SK-N-SH (cell line): Measurements from ENCODE around the gene SAT2. TPM values are rescaled to one million over a fixed set of nuclear protein-coding genes. Genes with fewer than 3 reads are reported as not detected.

Experiments
- CTCF ChIA-PET: fragments of 300-600, 350-600 bp; formaldehyde crosslinking; extraction: SDS; loops from one replicate; lab custom pipeline; 2021; lab: Yijun Ruan, JAX
- POLR2A ChIA-PET: fragments of 350-600 bp; sonication (Branson Sonifier 250); formaldehyde crosslinking; extraction: SDS; loops from one replicate; lab custom pipeline; 2020; ENCODE audit warnings: antibody characterized with exemption, inconsistent platforms; lab: Yijun Ruan, JAX
- DNase-seq: peaks from one replicate; pipeline ENCODE4 v3.0.0; 2012
- H2AFZ ChIP-seq: fragments of 200-600 bp; sonication (generic); 2 replicates; pipeline ENCODE4 v1.8.1; 2016; ENCODE audit warnings: antibody characterized with exemption, mild to moderate bottlenecking, low read depth
- H3F3A ChIP-seq: fragments of 200-600 bp; sonication (generic); replicated peaks from 2 replicates; pipeline ENCODE3; 2016; ENCODE audit warnings: antibody characterized with exemption, mild to moderate bottlenecking; ENCODE audit not compliant: insufficient read depth
- H3K27ac ChIP-seq, 2 experiments: fragments of 200-500 bp in 1 of 2; fragments of 200-600 bp in 1 of 2; sonication (Bioruptor generic) in 1 of 2; sonication (generic), shearing (Covaris generic) in 1 of 2; 2 replicates each; pipeline versions ENCODE4 v1.5.1 to v1.6.1; 2014 to 2016; ENCODE audit warnings: low read depth in 2 of 2, inconsistent platforms in 1 of 2, low read length in 1 of 2, mild to moderate bottlenecking in 1 of 2, mixed read lengths in 1 of 2
- H3K27me3 ChIP-seq: fragments of 200-600 bp; sonication (generic), shearing (Covaris generic); 2 replicates; pipeline ENCODE4 v1.6.1; 2016; ENCODE audit warnings: mixed run types; ENCODE audit not compliant: insufficient read depth
- H3K36me3 ChIP-seq, 2 experiments: fragments of 200-500 bp in 1 of 2; fragments of 200-600 bp in 1 of 2; sonication (Bioruptor generic) in 1 of 2; sonication (generic) in 1 of 2; replicated peaks in 1 of 2; 2 replicates each; pipeline versions ENCODE3 to v1.5.1; 2014 to 2016; ENCODE audit warnings: low read length in 1 of 2, mild to moderate bottlenecking in 1 of 2; ENCODE audit not compliant: insufficient read depth in 2 of 2, control insufficient read depth in 1 of 2
- H3K4me1 ChIP-seq, 2 experiments: fragments of 200-500 bp in 1 of 2; fragments of 200-600 bp in 1 of 2; sonication (Bioruptor generic) in 1 of 2; sonication (generic), shearing (Covaris generic) in 1 of 2; 2 replicates each; pipeline versions ENCODE4 v1.5.1 to v1.6.1; 2014 to 2016; ENCODE audit warnings: low read depth in 1 of 2, low read length in 1 of 2, mixed run types in 1 of 2; ENCODE audit not compliant: insufficient read depth in 2 of 2, control insufficient read depth in 1 of 2
- H3K4me2 ChIP-seq: fragments of 200-600 bp; sonication (generic), shearing (Covaris generic); 2 replicates; pipeline ENCODE4 v1.6.1; 2017; ENCODE audit warnings: mixed run types
- H3K4me3 ChIP-seq, 2 experiments: fragments of 200-500 bp in 1 of 2; fragments of 200-600 bp in 1 of 2; sonication (Bioruptor generic) in 1 of 2; sonication (generic), shearing (Covaris generic) in 1 of 2; 2 replicates each; pipeline versions ENCODE4 v1.5.1 to v1.8.1; 2014 to 2016; ENCODE audit warnings: low read depth in 2 of 2, inconsistent platforms in 1 of 2, low read length in 1 of 2, mild to moderate bottlenecking in 1 of 2, mixed read lengths in 1 of 2, moderate library complexity in 1 of 2
- H3K79me2 ChIP-seq: fragments of 200-600 bp; sonication (generic); 2 replicates; pipeline ENCODE4 v1.8.1; 2017; ENCODE audit warnings: mild to moderate bottlenecking; ENCODE audit not compliant: insufficient read depth
- H3K9ac ChIP-seq: fragments of 200-600 bp; sonication (generic); 2 replicates; pipeline ENCODE4 v1.6.1; 2017; ENCODE audit warnings: mixed run types
- H3K9me2 ChIP-seq: fragments of 200-600 bp; sonication (generic); 2 replicates; pipeline ENCODE4 v1.6.1; 2017; ENCODE audit warnings: mixed run types
- H3K9me3 ChIP-seq: fragments of 200-600 bp; sonication (generic); 2 replicates; pipeline ENCODE4 v1.6.1; 2017; ENCODE audit warnings: mixed run types, mild to moderate bottlenecking, moderate library complexity
- H4K20me1 ChIP-seq: fragments of 200-600 bp; sonication (generic); 2 replicates; pipeline ENCODE4 v1.6.1; 2017; ENCODE audit warnings: mild to moderate bottlenecking, mixed run types; ENCODE audit not compliant: insufficient read depth
- CHD2 ChIP-seq: fragments of 150-350 bp; IDR thresholded peaks from 2 replicates; pipeline ENCODE4 v1.6.1; 2018; ENCODE audit warnings: low read length; ENCODE audit not compliant: partially characterized antibody
- EZH2phosphoT487 ChIP-seq: fragments of 200-600 bp; sonication (generic); IDR thresholded peaks from 2 replicates; pipeline ENCODE4 v1.6.1; 2017; ENCODE audit warnings: low read depth, mixed run types, mild to moderate bottlenecking, antibody characterized with exemption, moderate library complexity, borderline replicate concordance
- FOSL2 ChIP-seq: IDR thresholded peaks from 2 replicates; pipeline ENCODE4 v1.4.0; 2012; ENCODE audit warnings: low read depth, mild to moderate bottlenecking, moderate library complexity, borderline replicate concordance
- FOXJ3 ChIP-seq: sonication (generic); formaldehyde crosslinking; IDR thresholded peaks from 2 replicates; pipeline ENCODE4 v1.5.1; 2020; ENCODE audit warnings: mild to moderate bottlenecking, missing genetic modification reagents
- FOXM1 ChIP-seq: IDR thresholded peaks from 2 replicates; pipeline ENCODE4 v1.4.0; 2012; ENCODE audit warnings: low read depth, mild to moderate bottlenecking
- GABPA ChIP-seq: IDR thresholded peaks from 2 replicates; pipeline ENCODE4 v1.4.0; 2012; ENCODE audit warnings: low read depth, mild to moderate bottlenecking
- MXI1 ChIP-seq: IDR thresholded peaks from 2 replicates; pipeline ENCODE4 v1.6.1; 2012; ENCODE audit warnings: mild to moderate bottlenecking, low read depth, low read length, improper control_type of control experiment
- NRF1 ChIP-seq: IDR thresholded peaks from 2 replicates; pipeline ENCODE4 v1.6.1; 2012; ENCODE audit warnings: low read depth, mild to moderate bottlenecking, low read length
- RAD21 ChIP-seq: IDR thresholded peaks from 2 replicates; pipeline ENCODE4 v1.6.1; 2012; ENCODE audit warnings: mild to moderate bottlenecking, low read length
- REST ChIP-seq: IDR thresholded peaks from 2 replicates; pipeline ENCODE4 v1.6.1; 2012; ENCODE audit warnings: mild to moderate bottlenecking, low read depth, low read length, moderate library complexity
- RXRA ChIP-seq: IDR thresholded peaks from 2 replicates; pipeline ENCODE4 v1.4.0; 2012; ENCODE audit warnings: low read depth, mild to moderate bottlenecking, borderline replicate concordance
- SIN3A ChIP-seq: IDR thresholded peaks from 2 replicates; pipeline ENCODE4 v1.6.1; 2012; ENCODE audit warnings: low read depth, mild to moderate bottlenecking, low read length, moderate library complexity, borderline replicate concordance
- SMC3 ChIP-seq: IDR thresholded peaks from 2 replicates; pipeline ENCODE4 v1.6.1; 2012; ENCODE audit warnings: low read depth, low read length, improper control_type of control experiment
- TAF1 ChIP-seq: IDR thresholded peaks from 2 replicates; pipeline ENCODE4 v1.6.1; 2012; ENCODE audit warnings: low read depth, mild to moderate bottlenecking, low read length, moderate library complexity, borderline replicate concordance
- TEAD4 ChIP-seq: IDR thresholded peaks from 2 replicates; pipeline ENCODE4 v1.4.0; 2012; ENCODE audit warnings: mild to moderate bottlenecking, borderline replicate concordance; ENCODE audit not compliant: insufficient read depth
- WGBS: methylation state at CpG from one replicate; pipeline ENCODE4 v1.1.6; 2017; ENCODE audit warnings: low lambda C conversion rate; 5-methylcytosine and 5-hydroxymethylcytosine counted together
- polyA plus RNA-seq, 3 experiments: library from polyadenylated mRNA; depleted of rRNA; stranded (reverse); fragments of >200 nt; gene quantifications; 2 replicates each; pipeline ENCODE4 v1.2.3, GENCODE V29; 2012
- TF ChIP-seq, protein P1 (sequence below): fragments of 150-350 bp; IDR thresholded peaks from 2 replicates; pipeline ENCODE4 v1.6.1; 2017; ENCODE audit warnings: antibody characterized with exemption, low read length, low read depth, borderline replicate concordance
- TF ChIP-seq, protein P2 (sequence below): fragments of 150-350 bp; IDR thresholded peaks from 2 replicates; pipeline ENCODE4 v1.6.1; 2016; ENCODE audit warnings: mild to moderate bottlenecking, low read depth, low read length
- TF ChIP-seq, protein P3 (sequence below): IDR thresholded peaks from 2 replicates; pipeline ENCODE4 v1.4.0; 2012; ENCODE audit warnings: low read depth, borderline replicate concordance
- TF ChIP-seq, protein P4 (sequence below): IDR thresholded peaks from 2 replicates; pipeline ENCODE4; 2012
- TF ChIP-seq, protein P5 (sequence below): IDR thresholded peaks from 2 replicates; pipeline ENCODE4 v1.4.0; 2012; ENCODE audit warnings: low read depth, borderline replicate concordance

Gene SAT2
- polyA plus RNA-seq, 1 of the 3 experiments (the other 2 are of a cell fraction): 43.1 TPM

DNA sequence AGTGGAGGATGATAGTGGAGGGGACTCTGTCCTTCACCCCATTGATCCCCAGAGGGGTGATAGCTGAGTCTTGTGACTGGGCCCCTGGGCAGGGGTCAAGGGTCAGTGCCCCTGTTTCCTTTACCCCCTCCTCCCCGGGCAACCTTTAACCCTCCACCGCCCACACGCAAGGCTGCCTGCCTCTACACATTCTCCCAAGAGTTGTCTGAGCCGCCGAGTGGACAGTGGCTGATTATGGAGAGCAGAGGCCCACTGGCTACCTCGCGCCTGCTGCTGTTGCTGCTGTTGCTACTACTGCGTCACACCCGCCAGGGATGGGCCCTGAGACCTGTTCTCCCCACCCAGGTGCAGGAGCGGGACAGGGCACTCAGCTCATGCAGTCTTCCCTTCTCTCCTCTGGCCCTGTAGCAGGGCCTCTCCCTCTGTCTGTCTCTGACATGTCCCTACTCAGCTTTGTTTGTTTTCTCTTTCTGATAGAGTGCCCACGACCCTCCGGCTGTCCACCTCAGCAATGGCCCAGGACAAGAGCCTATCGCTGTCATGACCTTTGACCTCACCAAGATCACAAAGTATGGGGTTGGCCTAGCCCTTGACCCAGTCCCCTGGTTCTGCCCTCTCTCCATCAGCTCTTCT lies 2.4 kb upstream of the SAT2 start, which contains the start of gene SHBG:
TSS of gene SHBG (plus strand) at position 197 of the 633 bp plus-strand sequence. CDS start at position 235, 38 bp downstream.
- H3K36me3 ChIP-seq: no peaks in the 10 kb centered on the region
- H3K79me2 ChIP-seq: peaks cover 10% of the 10 kb centered on the region; the same call in 1 of the 2 replicates
- ChIA-PET CTCF (interaction anchor here (11.8 kb wide), 1 partner anchor 58 kb away, joined by 166 read pairs; the partner anchor contains the start of genes TP53 and WRAP53), POLR2A (interaction anchor here (4.6 kb wide), 1 partner anchor 57 kb away, joined by 31 read pairs; the partner anchor contains the start of genes TP53 and WRAP53)
- no peak within 1 kb of the TSS for H3K9ac ChIP-seq
- TF ChIP-seq FOXM1 (no peak), EZH2phosphoT487 (no peak), TAF1 (no peak), FOXJ3 (CRISPR knock-in tag) (no peak), RAD21 (no peak), SMC3 (no peak), RXRA (no peak), TEAD4 (no peak), FOSL2 (no peak), MXI1 (no peak), REST (no peak), GABPA (no peak), NRF1 (no peak), SIN3A (no peak), CHD2 (no peak)
- TF ChIP-seq, protein P1, sequence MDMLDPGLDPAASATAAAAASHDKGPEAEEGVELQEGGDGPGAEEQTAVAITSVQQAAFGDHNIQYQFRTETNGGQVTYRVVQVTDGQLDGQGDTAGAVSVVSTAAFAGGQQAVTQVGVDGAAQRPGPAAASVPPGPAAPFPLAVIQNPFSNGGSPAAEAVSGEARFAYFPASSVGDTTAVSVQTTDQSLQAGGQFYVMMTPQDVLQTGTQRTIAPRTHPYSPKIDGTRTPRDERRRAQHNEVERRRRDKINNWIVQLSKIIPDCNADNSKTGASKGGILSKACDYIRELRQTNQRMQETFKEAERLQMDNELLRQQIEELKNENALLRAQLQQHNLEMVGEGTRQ: no peak
- TF ChIP-seq, protein P2, sequence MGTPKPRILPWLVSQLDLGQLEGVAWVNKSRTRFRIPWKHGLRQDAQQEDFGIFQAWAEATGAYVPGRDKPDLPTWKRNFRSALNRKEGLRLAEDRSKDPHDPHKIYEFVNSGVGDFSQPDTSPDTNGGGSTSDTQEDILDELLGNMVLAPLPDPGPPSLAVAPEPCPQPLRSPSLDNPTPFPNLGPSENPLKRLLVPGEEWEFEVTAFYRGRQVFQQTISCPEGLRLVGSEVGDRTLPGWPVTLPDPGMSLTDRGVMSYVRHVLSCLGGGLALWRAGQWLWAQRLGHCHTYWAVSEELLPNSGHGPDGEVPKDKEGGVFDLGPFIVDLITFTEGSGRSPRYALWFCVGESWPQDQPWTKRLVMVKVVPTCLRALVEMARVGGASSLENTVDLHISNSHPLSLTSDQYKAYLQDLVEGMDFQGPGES: no peak
- TF ChIP-seq, protein P3, sequence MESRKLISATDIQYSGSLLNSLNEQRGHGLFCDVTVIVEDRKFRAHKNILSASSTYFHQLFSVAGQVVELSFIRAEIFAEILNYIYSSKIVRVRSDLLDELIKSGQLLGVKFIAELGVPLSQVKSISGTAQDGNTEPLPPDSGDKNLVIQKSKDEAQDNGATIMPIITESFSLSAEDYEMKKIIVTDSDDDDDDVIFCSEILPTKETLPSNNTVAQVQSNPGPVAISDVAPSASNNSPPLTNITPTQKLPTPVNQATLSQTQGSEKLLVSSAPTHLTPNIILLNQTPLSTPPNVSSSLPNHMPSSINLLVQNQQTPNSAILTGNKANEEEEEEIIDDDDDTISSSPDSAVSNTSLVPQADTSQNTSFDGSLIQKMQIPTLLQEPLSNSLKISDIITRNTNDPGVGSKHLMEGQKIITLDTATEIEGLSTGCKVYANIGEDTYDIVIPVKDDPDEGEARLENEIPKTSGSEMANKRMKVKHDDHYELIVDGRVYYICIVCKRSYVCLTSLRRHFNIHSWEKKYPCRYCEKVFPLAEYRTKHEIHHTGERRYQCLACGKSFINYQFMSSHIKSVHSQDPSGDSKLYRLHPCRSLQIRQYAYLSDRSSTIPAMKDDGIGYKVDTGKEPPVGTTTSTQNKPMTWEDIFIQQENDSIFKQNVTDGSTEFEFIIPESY: no peak
- TF ChIP-seq, protein P4, sequence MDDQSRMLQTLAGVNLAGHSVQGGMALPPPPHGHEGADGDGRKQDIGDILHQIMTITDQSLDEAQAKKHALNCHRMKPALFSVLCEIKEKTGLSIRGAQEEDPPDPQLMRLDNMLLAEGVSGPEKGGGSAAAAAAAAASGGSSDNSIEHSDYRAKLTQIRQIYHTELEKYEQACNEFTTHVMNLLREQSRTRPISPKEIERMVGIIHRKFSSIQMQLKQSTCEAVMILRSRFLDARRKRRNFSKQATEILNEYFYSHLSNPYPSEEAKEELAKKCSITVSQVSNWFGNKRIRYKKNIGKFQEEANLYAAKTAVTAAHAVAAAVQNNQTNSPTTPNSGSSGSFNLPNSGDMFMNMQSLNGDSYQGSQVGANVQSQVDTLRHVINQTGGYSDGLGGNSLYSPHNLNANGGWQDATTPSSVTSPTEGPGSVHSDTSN: no peak
- TF ChIP-seq, protein P5, sequence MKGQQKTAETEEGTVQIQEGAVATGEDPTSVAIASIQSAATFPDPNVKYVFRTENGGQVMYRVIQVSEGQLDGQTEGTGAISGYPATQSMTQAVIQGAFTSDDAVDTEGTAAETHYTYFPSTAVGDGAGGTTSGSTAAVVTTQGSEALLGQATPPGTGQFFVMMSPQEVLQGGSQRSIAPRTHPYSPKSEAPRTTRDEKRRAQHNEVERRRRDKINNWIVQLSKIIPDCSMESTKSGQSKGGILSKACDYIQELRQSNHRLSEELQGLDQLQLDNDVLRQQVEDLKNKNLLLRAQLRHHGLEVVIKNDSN: no peak
- H3K4me2 ChIP-seq: no peak within 1 kb of the TSS
- H3K27ac ChIP-seq: no peak within 1 kb of the TSS
- H3K4me1 ChIP-seq: peaks cover 0 to 20% of the 10 kb centered on the region in 2 experiments; a peak in 1 of 4 replicates
- WGBS: 84% methylated on average over 12 of the region's 13 CpGs
- no peak within 1 kb of the TSS for H3K4me3 ChIP-seq
- no peaks in the 10 kb centered on the region for H3K27me3 ChIP-seq
- H2AFZ ChIP-seq: no peak within 1 kb of the TSS
- no peaks in the 10 kb centered on the region for H3K9me3 ChIP-seq
- H3K9me2 ChIP-seq: no peaks in the 10 kb centered on the region
- H3F3A ChIP-seq: no peaks in the 10 kb centered on the region
- no peaks in the 10 kb centered on the region for H4K20me1 ChIP-seq
- no peak for DNase-seq
